GM19438 (cell line): Measurements from ENCODE around the gene MAL.

Source experiments
- ATAC-seq: cut with Tn5 transposase; IDR thresholded peaks from one replicate; pipeline ENCODE4 v1.9.1; 2021; ENCODE audit warnings: low read depth; ENCODE audit not compliant: unreplicated experiment

The MAL gene

DNA sequence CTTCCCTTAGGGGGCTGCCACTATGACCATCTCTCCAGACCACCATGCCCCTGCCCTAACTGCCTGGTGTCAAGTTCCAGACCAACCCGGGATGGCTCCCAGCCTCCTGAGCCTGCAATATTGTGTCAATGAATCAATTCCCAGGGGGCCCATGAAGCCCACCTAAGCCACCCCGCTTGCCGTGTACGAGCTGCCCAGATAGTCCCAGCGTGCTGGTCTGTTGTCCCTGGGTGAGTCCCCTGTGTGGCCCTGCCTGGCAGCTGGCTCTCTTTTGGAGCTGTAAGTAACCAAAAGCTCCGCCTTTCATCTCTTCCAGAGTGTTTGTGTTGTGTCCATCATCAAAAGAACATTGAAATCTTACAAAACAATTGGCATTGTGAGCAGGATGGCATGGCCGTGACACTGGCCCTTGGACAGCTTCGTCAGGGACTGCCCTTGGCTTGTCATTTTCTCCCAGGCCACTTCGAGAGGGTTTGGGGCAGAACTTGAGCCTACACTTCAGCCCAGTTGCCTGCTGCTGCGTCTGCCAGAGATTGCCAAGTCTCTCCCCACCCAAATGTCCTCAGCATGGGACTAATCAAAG lies 11.3 kb upstream of the MAL start:
- ATAC-seq = no peak

DNA sequence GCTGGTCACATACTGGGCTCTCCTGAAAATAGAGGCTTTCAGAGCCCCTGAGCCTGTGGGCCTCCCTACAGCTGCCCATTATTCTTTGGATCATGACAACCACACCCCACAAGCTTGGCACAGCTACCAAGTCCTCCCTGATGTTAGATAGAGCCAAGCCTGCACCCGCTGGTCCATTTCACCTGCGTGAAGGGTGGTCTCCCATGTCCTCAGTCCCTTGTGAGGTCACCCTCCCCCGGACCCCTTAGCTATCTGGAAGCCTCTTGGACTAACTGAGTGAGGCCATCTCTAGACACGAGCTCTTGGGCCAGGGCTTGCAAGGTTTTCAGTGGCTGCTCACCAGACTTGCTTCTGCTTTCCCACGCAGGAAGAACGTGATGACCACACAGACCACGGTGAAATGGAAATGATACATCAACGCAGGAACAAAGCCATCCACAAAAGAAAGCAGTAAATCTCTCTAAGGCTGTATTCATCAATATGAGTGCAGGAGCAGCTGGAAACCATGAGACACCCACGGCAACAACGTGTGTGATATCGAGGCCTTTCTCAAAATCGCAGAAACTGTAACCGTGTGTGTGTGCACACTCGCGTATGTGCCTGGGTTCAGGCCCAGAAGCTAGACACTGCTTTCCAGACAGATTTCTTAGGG lies 10.1 kb upstream of the MAL start:
- no peak for ATAC-seq

DNA sequence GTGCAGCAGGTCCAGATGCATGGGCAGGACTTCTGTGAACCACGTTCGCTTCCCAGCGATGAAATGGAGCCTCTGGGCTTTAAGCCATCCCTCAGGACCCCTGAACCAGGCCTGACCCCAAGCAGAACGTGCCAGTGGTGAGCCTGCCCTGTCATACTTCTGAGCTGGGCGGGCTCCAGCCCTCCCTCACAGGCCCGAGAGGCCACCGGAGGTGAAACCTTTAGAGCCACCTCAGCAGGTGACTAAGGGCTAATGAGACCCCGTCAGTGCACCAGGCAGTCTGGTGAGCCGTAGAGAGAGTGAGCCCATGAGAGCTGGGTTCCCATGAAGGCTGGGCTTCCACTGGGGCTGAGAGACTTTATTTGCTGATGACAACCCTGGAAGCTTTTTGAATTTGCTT lies 8.9 kb upstream of the MAL start:
- ATAC-seq = no peak

DNA sequence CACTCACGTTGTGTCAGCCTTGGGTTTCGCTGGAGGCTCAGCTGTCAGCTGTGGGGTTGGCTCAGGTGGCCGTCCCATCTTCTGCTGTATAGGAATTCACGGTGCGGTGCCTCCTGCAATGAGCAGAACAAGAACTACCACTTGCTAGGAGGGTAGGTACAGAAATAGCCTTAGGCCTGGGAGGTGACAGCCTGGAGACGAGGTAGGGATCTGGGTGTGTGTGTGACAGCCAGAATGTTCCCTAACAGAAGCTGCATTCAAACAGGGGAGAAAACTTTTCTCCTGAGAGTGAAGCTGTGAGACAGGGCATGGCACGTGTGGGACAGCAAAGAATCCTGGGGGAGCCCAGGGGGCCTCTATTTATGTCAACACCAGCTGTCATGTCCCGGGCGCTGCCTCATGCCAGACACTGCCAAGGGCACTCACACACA lies 8.4 kb upstream of the MAL start:
- ATAC-seq = no peak

DNA sequence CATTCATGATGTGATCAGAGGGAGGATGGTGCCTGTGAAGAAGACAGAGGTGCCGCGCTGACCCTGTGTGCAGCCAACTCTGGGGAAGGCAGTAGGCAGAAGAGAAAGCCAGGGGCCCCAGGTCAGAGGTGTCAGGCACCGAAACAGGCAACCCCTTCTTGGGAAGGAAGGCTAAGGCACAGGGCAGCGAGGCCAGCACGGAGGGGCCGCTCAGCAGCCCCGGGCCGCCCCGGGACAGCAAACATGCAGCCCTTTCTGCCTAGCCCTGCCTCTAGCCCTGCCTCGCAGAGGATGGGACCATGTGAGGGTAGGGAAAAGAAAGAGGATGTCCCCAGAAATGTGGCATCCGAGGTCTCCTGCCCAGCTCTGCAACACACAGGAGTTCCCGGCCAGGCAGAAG lies 7.7 kb upstream of the MAL start:
- no peak for ATAC-seq

DNA sequence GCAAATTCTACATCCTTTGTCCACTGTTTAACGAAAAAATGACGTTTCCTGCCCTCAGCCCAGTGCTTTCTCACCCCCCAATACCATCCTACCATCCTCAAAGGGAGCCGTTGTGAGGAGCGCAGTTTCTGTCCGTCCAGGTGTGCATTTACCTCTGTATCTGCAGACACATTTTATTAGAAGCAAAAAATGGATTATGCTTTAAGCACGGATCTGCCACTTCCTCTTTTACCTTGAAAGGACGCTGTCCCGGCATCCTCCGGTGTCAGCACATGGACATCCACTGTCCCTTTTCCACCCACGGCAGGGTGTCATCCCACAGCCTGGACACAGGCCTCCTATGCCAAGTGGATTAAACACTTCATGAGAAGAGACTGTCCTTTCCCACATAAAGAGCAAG lies 7.2 kb upstream of the MAL start:
- no peak for ATAC-seq

DNA sequence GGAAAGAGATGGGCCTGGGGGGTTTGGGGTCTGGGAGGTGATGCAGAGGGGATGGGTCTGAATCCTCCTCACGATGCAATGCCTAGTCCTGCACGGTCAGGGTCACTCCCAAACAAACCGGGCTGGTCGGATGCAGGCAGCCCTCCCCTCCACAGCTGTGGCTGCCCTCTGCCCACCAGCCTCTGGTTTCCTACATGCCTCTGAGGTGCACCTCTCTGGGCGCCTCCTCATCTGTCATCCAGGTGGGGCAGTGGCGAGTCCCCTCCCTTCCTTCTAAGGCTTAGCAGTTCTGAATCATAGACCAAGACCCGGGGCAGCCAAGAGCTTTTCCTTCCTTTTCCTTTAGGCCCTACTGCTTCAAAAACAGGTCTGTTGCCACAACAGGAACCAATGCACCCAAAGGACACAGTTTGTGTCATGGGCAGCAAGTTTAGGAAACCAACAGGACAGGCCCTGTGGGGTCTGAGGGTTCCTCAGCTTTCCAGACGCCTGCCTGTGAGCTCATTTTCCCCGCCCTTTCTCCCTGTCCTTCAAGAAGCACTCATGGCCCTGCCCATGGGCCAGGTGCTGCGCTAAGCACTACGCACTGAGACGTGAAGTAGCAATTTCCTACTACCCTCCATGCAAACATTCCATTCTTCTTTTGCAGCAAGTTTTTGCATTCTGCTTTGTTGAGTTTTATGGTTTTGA lies 6.5 kb upstream of the MAL start:
- no peak for ATAC-seq

DNA sequence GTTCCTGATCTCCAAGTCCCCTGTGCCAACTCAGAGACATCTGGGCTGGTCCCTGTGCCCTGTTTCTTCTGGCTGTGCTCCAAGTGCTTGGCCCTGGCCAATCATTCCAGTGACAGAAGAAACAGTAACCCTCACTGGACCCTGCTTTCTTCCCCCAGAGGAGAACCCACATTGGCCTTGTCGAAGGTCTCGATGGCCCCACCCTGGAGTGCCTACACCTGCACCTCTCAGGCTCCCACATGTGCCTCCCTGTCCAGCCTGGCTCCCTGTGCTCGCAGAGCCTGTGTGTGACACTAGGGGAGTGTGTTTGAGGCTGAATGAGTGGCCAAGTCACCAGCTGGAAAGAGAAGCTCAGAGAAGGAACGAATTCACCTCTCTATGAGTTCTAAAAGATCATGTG lies 5.9 kb upstream of the MAL start:
- ATAC-seq = no peak

DNA sequence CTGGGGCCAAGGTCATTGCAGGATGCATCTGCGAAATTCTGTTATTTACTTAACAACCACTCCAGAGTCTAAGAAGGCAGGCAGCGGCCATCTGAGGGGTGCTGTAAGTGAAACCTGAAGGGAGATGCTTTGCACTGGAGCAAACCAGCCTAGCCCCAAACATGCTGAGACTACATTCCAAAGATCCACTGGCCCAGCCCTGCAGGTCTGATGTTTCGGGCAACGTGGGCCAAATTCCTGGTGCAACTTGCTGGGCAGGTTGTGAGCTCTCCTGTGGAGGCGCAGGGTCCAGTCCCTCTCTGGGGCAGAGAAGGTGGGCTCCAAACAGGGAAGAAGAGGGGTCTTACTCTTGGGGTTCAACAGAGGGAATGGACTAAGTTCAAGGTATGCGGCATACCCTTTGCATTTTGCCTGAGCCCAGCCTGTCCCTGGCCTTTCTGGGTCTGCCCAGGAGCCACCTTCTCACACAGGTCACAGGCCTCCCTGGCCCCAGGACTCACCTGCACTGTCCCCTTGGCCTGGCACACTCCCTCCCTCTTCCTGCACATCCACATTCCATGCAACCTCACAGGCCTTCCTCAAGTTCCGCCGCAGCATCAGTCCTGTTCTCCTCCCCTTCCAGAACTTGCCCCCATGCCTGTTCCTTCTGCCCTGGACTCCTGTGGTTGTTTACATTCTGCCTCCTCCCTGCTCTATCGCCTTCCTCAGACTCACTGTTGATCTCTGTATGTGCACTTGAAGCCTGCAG lies 5.1 kb upstream of the MAL start:
- ATAC-seq = no peak

DNA sequence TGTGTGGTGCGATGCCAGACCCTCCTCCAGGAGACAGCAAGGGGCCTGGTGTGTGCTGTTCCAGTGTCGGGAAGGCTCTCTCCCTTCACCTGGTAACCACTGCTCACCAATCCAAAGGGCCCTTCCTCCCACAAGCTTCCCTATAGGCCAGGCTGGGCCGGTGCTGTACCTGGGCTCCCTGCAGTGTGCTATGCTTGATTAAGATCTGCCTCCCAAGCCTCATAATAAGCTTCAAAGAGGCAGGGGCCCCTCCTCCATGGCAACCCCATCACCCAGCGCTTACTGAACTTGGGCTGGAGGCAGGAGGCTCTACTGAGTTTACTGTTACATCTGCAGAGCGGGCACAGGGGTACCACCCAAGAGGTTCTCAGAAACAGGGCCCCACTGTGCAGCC lies 4.5 kb upstream of the MAL start:
- ATAC-seq = no peak

DNA sequence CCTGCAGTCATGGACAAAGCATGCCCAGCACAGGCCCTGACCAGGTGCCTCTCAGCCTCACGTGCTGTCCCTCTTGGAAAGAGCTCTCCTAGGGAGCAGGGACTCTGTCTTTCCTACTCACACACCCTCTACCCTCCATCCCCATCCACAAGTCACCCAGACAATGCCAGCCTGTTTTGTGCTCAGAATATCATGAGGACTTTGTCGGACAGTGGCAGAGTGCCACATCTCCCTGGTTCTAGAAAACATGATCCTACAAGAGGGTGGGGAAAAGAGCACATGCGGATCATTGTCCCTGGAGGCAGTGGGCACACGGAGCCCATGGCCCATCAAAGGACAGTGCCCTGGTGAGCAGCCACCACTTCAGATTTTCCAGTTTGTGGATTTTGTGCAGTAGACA lies 3.7 kb upstream of the MAL start:
- no peak for ATAC-seq

DNA sequence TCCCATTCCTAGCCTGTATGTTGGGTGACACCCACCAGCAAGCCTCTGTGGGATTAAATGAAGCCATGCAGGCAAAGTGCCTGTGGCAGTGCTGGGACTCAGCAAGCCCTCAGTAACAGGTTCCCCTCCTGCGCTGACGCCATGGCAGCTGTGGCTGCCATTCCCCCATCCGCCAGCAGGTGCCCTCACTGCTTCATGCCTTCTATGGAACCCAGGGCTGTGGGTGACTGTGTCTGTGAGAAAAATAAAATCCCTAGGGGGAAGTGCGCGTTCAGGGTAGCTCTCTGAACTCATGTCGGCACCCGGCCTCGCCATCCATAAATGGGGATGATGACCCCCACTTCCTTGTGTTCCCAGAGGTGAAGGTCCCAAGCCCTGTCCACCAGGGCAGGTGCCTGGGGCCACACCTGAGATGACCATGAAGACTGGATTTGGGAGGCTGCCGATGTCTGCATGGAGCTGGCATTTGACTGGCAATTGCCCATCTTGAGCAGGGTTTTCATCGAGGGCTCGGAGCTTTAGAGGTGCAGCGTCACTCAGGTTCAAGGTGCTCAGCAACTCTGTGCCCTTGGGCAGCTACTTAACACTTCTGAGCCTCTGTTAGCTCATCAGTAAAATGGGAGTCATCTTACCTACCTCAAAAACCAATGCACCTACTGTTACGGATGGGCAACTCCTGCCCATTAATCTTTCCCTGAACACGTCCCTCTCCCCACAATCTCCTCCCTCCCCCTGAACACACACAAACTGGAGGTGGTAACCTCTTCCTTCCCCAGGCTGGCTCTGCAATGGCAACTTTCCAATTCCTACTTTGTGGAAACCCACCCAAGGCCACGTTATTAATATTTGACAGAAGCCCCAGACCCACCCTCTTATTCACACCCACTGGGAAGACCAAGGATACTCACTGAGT lies 2.9 kb upstream of the MAL start:
- peak; percentile 72 for ATAC-seq

DNA sequence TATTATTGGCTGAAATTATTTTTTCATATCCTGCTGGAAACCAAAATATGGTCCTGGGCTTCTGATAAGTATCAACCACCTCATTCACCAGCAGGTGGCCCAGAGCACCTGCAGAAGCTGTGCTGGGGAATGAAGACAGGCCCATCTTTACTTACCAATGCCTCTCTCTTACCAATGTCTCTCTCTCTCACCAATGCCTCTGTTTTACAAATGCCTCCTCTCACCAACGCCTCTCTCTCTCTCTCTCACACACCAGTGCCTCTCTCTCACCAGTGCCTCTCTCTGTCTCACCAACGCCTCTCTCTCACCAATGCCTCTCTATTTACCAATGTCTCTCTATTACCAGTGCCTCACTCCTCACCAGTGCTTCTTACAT lies 2.3 kb upstream of the MAL start:
- peak; percentile 34 for ATAC-seq

DNA sequence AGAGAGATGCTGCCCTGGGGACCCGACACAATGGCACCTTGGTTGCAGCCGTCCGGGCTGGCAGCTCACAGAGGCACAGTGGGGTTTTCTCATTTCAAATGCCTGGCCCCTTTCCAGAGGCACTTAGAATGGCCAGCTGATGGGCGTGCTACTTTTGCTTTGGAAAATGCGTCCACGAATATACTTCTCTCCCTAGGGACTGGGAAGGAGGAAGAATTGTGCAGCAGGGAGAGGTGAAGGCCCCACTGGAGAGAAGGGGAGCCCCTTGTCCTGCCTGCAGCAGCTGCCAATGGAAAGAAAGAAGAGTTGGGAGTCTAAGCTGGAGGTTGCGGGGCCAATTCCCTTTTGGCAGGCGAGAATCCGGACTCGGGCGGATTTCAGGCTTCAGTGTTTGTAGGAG lies 1.1 kb upstream of the MAL start:
- ATAC-seq = no peak

DNA sequence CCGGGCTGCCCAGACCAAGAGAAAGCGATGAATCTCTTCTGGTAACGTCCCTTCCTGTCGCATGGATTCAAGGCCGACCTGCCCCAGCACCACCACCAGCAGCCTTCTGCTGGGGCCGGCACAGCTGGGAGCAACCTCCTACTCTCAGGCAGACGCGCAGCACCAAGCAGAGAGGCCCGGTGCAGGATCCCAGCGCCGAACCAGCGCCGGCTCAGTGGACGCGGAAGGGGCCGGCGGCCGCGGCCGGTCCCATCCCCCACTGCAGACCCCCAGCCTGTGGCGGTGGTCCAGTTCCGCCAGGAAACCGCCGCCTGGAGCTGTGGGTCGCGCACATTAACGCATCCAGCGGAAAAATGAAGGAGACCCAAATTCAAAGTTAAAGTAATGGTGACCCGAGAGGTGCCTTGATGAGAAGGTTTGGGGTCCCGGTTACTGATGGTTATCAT lies 525 bp upstream of the MAL start:
- ATAC-seq = no peak

DNA sequence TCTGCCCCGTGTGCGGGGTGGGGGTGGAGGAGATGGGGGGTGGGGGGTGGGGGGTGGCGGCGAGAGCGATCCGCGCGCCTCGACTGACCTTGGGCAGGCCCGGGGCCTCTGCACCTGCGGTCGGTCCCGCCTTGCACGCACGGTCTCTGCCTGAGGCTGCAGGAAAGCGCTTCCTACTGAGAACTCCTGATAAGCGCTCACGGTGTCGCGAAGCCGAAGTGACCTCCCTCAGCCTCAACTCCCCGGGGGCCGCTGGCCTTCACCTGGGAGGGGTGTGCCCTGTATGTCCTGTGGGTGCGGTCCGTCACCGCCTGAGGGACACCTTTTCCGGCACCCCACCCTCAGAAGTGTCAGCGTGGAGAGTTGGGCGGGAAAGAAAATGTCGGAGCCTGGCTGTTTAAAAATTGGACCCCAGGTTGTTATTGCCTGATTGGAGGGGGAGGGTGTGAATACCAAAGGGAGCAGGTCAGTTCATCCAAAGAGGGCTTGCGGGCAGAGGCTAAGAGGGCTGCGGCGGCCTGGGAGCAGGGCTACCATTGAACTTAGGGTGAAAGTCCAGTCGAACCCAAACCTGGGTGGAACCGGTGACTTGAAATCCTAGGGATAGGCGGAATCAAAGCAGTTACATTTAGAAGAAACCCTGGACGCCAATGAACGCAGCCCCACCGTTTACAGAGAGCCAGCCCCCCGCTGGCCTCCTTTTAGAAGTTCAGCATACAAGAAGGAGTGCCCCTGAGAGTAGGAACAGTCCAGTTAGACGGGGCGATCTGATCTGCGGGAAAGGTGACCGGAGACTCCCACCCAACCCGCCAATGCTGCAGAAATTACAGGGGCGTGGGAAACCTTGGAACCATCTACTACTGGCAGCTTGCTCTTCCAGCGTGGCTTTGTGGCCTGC lies 1.2 kb downstream of the MAL start:
- no peak for ATAC-seq

DNA sequence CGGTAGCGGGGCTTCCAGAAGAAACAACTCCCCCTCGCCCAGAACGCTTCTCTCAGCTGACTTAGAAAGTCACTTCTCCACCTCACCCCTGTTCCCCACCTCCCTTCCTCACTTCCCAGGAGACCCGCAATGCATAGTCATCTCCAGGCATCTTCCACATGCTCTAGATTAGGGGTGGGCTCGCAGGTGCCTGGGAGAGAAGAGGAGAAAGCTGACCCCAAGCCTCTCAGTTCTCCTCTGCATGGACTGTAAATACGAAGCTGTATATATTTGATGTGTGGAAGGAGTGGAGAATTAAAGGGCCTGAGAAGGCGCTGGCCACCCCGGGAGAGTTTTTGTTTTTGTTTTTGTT lies 1.8 kb downstream of the MAL start:
- no peak for ATAC-seq

DNA sequence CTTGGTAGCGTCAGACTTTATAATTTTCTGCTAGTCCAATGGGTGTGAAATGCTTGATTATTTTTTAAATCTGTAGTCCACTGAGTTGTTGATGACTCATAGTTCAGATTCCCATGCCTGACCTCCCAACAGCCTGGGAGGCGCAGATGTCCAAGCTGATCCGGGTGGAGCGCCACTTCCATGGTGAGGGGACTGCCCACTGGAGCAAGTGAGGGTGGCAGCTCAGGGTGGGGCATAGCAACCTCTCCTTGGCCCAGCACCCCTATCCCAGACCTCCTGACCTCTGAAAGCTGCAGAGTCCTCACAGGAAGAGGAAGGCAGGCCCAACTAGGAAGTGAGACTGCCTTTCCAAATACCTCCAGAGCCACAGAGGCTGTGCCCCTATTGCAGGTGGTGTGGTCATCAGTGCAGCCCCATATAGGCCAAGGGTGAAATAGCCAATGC lies 4.4 kb downstream of the MAL start:
- no peak for ATAC-seq

DNA sequence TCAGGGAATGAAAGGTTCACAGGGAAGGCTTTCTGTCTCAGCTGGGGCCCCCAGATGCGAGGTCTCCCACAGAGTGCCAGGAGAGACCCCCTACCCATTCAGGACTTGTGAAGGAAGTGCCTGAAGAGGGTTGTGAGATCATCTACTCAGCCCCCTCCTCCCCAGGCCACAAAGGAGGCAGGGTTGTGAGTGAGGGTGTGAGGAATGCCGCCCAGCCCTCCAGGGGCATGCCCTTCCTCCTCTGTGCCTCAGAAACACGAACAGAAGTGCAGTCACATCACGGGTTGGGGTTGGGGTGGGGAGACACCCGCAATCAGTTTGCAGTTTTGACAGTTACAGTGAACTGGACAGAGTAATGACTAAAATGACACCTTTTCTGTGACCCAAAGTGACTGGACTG lies 5.0 kb downstream of the MAL start:
- no peak for ATAC-seq
